Measurements from ENCODE around the gene HMG20A. TPM values are rescaled to one million over a fixed set of nuclear protein-coding genes. Genes with fewer than 3 reads are reported as not detected.

The HMG20A gene
- total RNA-seq, 6 experiments from 2014 or later = 14.6 to 21.1 (median 19.5) TPM

DNA sequence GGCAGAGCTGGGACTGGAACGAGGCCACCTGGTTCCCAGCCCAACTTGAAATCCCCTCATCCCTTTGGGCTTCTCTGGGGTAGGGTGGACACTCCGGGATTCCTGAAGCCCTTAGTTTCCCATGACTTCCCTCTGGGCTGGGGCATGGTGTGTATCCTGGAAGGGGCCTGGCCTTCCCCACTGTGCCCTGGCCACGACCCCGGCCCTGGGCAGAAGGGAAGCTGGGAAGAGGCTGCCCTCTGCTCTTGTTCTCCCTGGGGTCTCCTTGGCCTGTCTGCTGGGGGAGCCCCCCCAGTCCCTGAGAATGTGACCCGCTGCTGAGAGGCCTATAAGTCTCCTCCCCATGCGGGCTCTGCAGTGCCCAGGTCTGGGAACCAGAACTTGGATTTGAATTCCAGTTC is 107.1 kb downstream of the HMG20A start:
- H3K27ac ChIP-seq = no peak overlapping the region
- no peak for ATAC-seq

GRCh38 chr15:77528290-77528967 is 107.7 kb downstream of the HMG20A start:
- H3K9me3 ChIP-seq = no peaks in the 10 kb centered on the region
- H3K4me3 ChIP-seq = no peak overlapping the region
- no peaks in the 10 kb centered on the region for H3K27me3 ChIP-seq
- no peak overlapping the region for H3K27ac ChIP-seq
- H3K36me3 ChIP-seq = no peaks in the 10 kb centered on the region
- peak in 1 of 3 donors; percentile 32 for DNase-seq
- peak in 1 of 4 donors; percentile 21 for ATAC-seq
- intact Hi-C loops (cut with DNase I) = no loop called here
- TF ChIP-seq POLR2A (IDR thresholded peaks at IDR 0.05) (no peak), CTCF (IDR thresholded peaks at IDR 0.05) (no peak)
- 73% methylated on average over 6 of the region's 12 CpGs for WGBS (ENCODE audit: insufficient coverage, low coverage, low lambda C conversion rate, missing lambda C conversion rate)
- H3K4me1 ChIP-seq = no peaks in the 10 kb centered on the region

More for the DNA sequence above, 107.1 kb downstream of the HMG20A start:
- Histone ChIP-seq H3K27me3 (no peaks in the 10 kb centered on the region), H3K9me3 (no peaks in the 10 kb centered on the region), H3K36me3 (no peaks in the 10 kb centered on the region), H3K4me1 (no peaks in the 10 kb centered on the region), H3K4me3 (no peak overlapping the region)
- 80% methylated on average over 2 of the region's 6 CpGs for WGBS (ENCODE audit: insufficient coverage, low coverage, low lambda C conversion rate, missing lambda C conversion rate)
- intact Hi-C loops (cut with DNase I) = no loop called here
- DNase-seq = peak in 1 of 3 donors; percentile 36
- TF ChIP-seq POLR2A (IDR thresholded peaks at IDR 0.05) = no peak
- TF ChIP-seq CTCF (IDR thresholded peaks at IDR 0.05) = no peak

GRCh38 chr15:77528968-77529319 is 108.3 kb downstream of the HMG20A start:
- intact Hi-C loops (cut with DNase I) = no loop called here
- Histone ChIP-seq H3K9me3 (no peaks in the 10 kb centered on the region), H3K4me3 (no peak overlapping the region), H3K4me1 (no peaks in the 10 kb centered on the region), H3K27me3 (no peaks in the 10 kb centered on the region), H3K27ac (no peak overlapping the region), H3K36me3 (no peaks in the 10 kb centered on the region)
- 77% methylated on average over 6 of the region's 12 CpGs for WGBS (ENCODE audit: insufficient coverage, low coverage, low lambda C conversion rate, missing lambda C conversion rate)
- ATAC-seq (no peak), DNase-seq (peak in 1 of 3 donors; percentile 25)
- TF ChIP-seq POLR2A (IDR thresholded peaks at IDR 0.05) (no peak), CTCF (IDR thresholded peaks at IDR 0.05) (no peak)

- Histone ChIP-seq H3K36me3 (no peaks in the 10 kb centered on the region), H3K9me3 (no peaks in the 10 kb centered on the region), H3K4me3 (no peak overlapping the region), H3K27me3 (no peaks in the 10 kb centered on the region), H3K4me1 (no peaks in the 10 kb centered on the region), H3K27ac (no peak overlapping the region)
- WGBS (ENCODE audit: insufficient coverage, low coverage, low lambda C conversion rate, missing lambda C conversion rate) = 94% methylated on average over 6 of the region's 10 CpGs
- DNase-seq (peak in 1 of 3 donors; percentile 30), ATAC-seq (no peak)
- TF ChIP-seq CTCF (IDR thresholded peaks at IDR 0.05) (no peak), POLR2A (IDR thresholded peaks at IDR 0.05) (no peak)
- intact Hi-C loops (cut with DNase I) = no loop called here
Observed at GRCh38 chr15:77529394-77530159, 108.9 kb downstream of the HMG20A start.
